ENCODE results near the gene VGLL4.
"Not testable (repeated sequence)": the region's sequence is repeated elsewhere in the genome, so short reads cannot be mapped to it uniquely, and the experiment has no call there.

VGLL4 gene

DNA sequence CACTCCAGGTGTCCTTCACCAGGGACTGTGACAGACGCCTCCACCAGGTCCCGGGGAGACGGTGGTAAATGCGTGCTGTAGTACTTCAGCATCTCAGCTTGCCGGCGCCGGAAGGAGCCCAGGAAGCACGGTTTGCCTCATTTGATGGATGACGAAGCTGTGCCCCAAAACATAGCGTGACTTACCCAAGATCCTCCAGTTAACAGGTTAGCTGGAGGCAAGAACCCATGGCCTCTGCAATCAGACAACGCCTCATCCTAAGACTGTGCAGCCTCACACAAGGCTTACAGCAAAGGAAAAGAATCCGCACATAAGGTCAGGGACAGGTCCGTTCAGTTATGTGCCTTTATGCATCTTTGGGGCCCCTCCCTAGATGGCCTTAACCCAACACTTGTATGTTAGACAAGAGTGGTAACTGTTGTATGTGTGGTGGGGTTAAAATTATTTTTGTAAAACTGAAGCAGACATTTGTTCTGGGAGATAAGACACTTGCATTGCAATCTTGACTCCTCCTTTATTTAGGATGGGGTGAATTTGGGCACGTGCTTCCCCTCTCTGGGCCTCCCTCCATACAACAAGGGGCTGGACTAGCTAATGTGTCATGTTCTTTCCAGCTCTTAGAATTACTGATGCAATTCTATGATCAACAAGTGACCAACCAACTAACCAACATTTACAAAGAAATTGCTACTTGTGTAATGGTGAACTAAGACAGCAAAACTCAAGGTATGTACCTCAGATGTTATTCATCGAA is 39.4 kb downstream of the VGLL4 start:
- FAIRE-seq, result no peak

GRCh38 chr3:11603628-11604027 is 40.1 kb downstream of the VGLL4 start:
- no peak for FAIRE-seq

- peak; percentile 79 for FAIRE-seq
Observed at GRCh38 chr3:11602886-11603527, 40.7 kb downstream of the VGLL4 start.

DNA sequence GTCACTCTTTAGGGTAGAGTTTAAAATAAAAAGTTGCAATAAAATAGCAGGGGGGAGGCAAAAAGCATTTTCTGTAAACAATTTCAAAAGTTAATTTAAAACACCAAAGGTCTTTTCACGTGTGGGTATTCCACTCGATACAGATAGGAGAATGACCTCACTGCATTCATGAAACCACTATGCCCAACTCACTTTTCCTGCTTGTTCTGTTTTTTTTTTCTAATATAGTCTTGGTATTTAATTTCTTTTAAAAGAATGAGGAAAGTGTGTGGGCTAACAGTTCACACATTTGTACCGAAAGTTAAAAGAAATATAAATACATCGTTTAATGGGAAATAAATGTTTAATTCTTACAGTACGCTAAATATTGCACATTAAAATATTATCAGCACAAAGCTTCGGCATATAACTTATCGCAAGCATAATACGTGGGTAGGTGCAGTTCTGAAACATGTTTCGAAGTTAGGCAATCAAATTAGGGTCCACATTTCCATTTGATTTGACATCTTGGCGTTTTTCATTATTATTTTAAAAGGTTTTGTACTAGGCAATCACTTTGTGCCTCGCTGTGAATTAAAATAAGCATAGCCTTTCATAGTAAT is 41.4 kb downstream of the VGLL4 start:
- FAIRE-seq, result no peak

GRCh38 chr3:11601446-11602238 is 42.1 kb downstream of the VGLL4 start:
- FAIRE-seq, result no peak

GRCh38 chr3:11600501-11601282 is 43.0 kb downstream of the VGLL4 start:
- FAIRE-seq, result peak; percentile 85

- no peak for FAIRE-seq
Observed at GRCh38 chr3:11596387-11596786, 47.3 kb downstream of the VGLL4 start.

DNA sequence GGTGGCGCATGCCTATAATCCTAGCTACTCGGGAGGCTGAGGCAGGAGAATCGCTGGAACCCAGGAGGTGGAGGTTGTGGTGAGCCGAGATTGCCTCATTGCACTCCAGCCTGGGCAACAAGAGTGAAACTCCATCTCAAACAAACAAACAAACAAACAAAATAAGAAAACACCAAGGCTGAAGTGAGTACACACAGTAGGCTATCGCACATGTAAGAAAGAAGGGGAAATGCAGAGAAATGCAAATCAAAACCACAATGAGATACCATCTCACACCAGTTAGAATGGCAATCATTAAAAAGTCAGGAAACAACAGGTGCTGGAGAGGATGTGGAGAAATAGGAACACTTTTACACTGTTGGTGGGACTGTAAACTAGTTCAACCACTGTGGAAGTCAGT is 48.7 kb downstream of the VGLL4 start:
- not testable (repeated sequence) for FAIRE-seq

DNA sequence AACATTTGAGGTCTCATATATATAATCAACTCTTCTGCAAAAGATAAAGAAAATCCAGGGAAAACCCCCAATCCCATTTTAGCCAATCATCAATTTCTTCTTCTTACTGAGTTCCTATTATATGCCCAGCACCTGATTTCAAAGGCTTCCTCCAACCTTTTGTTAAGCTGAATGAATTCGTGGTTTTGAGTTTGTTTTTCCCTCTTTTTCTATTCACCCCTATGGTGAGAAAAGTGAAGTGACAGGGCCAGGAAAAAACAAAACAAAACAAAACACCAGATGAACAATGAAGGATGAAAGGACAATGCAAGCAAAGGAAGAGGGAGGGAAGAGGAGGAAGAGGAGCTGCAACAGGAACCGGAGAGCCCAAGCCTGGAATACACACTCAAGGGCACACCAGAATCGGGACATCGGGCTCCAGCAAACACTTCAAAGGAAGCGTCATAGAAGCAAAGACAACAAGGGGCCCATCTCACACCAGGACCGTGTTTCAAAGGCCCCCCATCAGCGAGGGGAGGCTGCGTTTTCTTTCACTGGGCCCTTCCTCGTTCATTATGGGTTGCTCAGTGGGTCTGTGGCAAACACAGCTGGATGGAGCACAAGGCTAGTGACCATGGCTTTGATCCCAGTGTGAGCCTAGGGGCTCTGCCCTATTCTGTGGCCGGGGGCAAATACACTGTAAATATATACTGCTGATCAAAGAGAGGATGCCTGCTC is 50.2 kb downstream of the VGLL4 start:
- no peak for FAIRE-seq

GRCh38 chr3:11592445-11593298 is 51.0 kb downstream of the VGLL4 start:
- no peak for FAIRE-seq

DNA sequence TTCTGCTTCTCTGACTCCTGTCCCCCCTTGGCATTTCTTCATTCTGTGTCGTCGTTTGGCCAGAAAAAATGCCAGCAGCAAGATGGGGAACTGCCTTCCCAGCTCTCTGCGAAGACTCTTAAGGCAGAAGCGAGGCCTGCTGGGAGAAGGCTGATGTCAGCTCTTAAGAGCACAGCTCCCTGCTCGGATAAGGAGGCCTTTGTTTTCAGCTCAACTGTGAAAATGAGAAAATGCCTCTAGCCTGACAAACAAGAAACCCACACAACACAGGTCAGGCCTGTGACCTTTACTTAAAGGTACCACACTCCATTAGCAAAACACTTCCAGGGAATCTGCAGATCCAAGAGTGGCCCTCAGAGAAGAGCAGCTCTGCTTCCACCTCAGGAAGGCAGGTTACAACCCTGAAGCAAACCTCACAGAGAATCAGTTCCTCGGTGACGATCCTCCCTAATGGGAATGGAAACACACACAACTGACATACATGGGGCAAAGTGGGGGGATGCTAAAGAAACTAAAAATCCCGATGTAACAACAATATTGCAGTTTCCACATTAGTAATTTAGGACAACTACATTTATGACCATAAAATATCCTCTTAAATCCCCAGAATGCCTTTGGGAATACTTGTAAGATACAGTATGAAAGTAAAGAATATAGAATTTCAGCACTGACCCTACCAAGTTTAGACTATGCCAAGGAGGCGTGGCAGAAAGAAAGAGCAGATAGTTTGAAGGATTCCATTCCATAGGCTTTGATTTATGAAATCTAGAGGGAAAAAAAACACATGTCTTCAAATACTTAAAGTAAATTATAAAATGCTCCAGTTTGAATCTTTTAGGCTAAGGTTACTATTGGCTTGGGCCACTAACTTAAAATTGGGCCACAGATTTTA is 52.1 kb downstream of the VGLL4 start:
- no peak for FAIRE-seq

DNA sequence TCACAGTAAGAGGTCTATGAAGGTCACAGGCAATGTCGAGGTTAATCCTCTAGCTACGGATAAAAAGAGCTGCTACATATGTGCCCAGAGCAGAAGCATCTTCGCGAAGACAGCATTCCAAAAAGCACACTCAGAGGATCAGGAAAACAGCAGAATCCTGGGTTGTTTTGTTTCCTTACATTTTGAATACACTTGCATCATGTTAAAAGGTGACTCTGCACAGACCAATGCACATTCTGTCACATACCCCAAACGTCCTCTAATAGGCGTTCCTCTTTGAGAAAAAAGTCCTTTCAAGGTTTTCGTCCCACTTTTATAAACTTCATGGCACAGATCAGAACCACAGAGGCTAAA is 52.7 kb downstream of the VGLL4 start:
- no peak for FAIRE-seq

DNA sequence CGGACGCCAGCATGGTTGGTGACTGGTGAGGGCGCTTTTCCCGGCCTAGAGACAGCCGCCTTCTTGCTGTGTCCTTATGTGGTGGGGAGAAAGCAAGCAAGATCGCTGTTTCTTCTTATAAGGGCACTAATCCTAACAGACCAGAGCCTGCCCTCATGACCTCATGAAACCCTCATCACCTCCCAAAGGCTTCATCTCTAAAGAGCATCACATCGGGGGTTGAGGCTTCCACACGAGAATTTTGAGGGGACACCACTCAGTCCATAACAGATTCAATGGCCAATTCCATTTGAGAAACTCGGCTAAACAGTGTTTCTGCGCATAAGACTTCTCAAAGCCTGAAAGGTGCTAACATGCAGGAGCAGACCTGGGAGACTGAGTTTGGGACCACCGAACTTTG is 54.0 kb downstream of the VGLL4 start:
- FAIRE-seq, result no peak

GRCh38 chr3:11588755-11589154 is 55.0 kb downstream of the VGLL4 start:
- no peak for FAIRE-seq

DNA sequence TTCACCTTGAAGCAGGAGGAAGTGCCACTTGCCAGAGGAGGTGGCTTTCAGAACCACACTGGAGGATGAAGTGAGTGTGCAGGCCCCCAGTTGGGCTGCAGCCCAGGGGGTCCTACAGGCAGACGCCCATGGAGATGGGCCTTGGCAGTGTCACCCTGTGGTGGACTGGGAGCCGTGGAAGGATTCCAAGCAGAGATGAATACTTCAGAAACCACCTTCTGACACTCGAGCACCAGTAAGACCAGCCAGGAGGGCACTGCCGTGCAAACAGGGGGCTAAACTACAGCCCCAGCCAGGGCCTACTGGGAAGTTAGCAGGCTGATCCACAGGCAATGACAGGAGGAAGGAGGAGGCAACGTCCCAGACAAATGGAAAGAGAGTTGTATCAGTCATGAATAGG is 55.4 kb downstream of the VGLL4 start:
- FAIRE-seq, result no peak

- FAIRE-seq, result no peak
Observed at GRCh38 chr3:11587766-11588165, 55.9 kb downstream of the VGLL4 start.

GRCh38 chr3:11584570-11584969 is 59.1 kb downstream of the VGLL4 start:
- no peak for FAIRE-seq

DNA sequence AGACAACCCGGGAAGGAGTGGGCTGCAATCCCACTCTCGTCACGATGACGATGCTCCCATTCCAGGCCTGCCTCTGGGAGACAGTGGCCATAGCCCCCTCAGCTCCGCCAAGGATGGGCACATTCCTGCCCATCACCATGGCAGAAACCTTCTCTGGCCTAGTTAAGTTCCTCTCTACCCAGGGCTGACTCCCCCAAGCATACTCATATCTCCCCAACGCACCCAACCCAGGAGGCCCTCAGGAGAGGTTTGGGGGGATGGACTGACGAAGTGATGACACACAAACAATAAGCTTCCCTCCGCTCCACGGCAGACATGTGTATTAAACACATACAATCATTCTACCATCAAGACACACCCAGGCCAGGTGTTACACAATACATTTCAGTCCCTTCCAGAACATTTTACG is 60.1 kb downstream of the VGLL4 start:
- no peak for FAIRE-seq

GRCh38 chr3:11583235-11583634 is 60.5 kb downstream of the VGLL4 start:
- FAIRE-seq, result no peak
